GM21619 (cell line): Measurements from ENCODE around the gene ENOX1.

Source experiments
- ATAC-seq: cut with Tn5 transposase; IDR thresholded peaks from one replicate; pipeline ENCODE4 v1.9.1; 2021; ENCODE audit not compliant: unreplicated experiment

The ENOX1 gene

DNA sequence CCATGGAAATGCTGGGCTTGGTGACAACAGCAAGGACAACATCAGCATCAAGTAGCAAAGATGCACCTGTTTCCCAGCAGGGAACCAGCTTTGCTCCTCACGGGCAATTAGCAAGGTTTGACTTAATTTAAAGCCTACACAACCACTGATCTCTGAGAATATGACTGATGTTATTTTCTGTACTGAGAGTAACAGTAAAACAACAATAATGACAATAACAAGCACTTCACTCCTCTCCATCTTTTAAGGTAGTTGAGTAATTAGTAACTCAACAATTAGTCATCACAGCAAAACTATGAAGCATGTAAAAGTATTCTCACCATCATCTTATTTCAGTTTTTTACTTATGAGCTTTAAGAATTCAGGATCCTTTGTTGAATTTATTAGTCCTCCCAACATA lies 37.3 kb downstream of the ENOX1 start:
- no peak for ATAC-seq

GRCh38 chr13:43744261-43745031 lies 42.3 kb downstream of the ENOX1 start:
- no peak for ATAC-seq

DNA sequence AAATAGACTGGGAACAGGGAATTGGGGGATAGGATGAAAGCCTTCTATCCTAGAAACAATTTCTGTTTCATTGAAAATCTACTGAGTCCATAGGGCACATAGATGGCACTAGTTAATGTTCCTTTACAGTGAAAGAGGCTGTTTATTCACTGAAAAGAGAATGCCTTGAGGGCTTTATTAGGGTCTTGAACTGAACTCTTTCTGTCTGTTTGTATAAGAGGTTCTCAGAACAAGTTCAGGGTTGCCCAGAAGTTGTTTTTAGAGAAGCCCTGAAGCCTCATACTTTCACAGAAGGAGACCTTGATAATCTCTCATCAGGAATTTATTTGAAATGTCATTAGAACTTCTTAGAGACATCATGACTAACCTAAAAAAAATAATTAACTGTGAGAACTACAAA lies 43.9 kb downstream of the ENOX1 start:
- ATAC-seq = no peak

GRCh38 chr13:43737392-43737923 lies 49.3 kb downstream of the ENOX1 start:
- no peak for ATAC-seq

DNA sequence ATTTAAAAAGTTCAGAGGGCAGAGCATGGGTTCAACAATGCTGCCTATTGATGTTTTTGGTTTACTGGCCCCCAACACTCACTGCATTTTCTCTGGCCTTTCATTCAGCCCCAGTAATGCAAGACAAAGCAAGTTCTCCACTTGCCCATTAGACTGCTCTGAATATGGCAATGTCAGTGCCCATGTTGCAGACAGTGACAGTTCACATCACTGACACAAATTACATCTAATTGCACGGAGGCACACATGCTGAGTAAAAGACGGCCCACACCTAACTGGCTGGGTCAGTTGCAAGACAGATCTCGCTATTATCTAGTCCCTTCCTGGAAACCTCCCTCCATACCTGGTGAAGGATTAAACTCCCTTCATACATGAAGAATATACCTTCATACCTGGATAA lies 54.0 kb downstream of the ENOX1 start:
- ATAC-seq = no peak

DNA sequence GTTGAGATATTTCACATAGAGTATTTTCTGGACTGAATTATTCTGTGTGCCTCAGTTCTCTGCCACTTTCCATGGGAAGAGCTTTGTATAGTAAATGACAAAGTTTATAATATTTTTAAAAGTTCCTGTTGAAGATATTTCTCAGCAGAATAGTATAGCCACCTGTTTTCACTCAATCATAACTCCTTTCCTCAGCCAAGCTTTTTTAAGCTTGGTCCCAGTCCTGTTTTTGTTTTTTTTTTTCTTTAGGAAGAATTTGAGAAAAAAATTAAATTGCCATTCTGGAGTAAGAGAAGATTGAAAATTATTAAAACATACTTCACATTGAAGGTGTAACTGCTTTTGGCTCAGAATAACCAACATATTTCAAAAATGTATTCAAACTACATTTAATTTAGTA lies 55.5 kb downstream of the ENOX1 start:
- no peak for ATAC-seq

DNA sequence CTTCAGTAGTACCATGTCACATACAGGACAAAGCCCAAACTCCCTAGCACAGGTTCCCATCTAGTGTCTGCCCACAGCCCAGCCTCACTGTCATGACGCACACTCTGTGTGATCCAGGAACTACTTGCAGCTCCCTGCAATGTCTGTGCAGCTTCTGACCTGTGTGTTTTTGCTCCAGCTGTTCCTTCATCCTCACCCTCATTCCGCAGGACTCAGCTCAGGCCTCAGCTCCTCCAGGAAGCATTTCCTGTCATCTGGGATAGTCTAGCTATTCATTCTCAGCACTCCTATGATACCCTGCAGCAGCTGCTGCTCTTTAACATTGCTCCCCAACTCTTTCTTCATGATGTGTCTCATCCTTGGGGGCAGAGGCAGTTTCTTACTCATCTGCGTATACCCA lies 56.1 kb downstream of the ENOX1 start:
- no peak for ATAC-seq

DNA sequence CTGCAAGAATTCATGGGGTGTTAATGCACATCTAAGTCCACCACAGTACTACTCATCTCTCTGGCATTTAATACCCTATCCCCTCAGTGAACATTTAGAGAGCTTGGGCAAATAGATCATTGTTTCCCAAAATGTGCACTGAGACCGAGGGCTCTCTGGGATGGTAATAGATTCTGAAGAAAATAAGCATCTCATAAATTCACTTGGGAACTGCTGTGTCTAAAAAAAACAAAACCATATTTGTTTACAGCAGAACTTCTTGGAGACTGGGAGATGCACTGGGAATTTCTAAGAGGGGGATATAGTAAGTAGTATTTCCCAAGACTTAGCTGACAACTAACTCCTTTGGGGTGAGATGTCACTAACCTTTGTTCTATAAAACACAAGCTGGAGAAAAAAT lies 58.4 kb downstream of the ENOX1 start:
- ATAC-seq = no peak

DNA sequence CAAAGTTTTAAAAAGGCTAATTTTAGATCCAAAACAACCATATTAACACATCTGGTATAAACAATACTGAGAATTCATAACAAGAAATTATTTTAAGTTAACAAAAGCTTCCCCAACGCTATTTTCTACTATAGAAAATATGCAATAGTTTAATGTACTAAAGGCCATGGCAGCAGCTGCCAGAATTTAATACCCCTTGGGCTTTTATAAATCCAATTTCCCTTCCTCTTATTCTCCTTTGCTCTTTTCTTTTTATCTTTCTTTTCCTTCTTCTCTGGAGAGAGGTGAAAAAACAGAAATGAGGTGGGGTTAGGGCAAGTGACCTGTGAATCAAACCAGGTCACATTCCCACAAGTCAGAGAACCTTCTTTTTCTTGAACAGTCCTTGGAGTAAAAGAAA lies 58.9 kb downstream of the ENOX1 start:
- ATAC-seq = no peak

DNA sequence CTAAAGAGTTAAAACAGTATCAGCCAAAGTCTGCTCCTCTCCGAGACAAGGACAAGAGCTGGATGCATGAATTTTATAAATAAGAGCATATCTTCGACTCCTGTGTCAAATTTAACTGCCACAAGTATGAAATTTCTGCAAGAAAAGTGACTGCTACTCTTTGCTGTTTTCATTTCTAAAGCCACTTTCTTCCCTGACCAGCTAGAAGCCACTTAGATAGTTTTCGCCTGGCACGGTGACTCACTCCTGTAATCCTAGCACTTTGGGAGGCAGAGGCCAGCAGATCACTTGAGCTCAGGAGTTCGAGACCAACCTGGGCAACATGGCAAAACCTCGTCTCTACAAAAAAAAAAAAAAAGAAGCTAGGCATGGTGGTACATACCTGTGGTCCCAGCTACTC lies 61.3 kb downstream of the ENOX1 start:
- no peak for ATAC-seq

GRCh38 chr13:43720780-43721397 lies 65.9 kb downstream of the ENOX1 start:
- no peak for ATAC-seq

- no peak for ATAC-seq
Observed at GRCh38 chr13:43698758-43699157, 88.0 kb downstream of the ENOX1 start.

DNA sequence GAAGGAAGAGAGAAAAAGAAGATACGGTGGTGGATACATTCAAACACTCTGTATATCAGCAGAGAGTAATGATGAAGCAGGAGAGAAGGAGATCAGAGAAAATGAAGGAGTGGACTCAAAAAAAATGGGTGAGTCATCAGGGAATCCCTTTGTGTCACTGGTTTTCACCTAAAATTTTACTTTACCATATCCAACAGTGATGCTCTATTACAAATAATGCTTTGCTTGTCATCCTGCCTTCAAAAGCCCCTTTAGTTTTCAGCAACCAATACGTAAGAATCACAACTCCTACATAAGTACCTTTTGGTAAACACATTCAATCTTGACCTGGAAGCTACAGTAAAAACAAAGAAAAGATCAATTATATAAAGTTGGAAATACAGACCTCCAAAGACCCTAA lies 88.8 kb downstream of the ENOX1 start:
- no peak for ATAC-seq

GRCh38 chr13:43697323-43697722 lies 89.4 kb downstream of the ENOX1 start:
- no peak for ATAC-seq

GRCh38 chr13:43694146-43694664 lies 92.6 kb downstream of the ENOX1 start:
- no peak for ATAC-seq

DNA sequence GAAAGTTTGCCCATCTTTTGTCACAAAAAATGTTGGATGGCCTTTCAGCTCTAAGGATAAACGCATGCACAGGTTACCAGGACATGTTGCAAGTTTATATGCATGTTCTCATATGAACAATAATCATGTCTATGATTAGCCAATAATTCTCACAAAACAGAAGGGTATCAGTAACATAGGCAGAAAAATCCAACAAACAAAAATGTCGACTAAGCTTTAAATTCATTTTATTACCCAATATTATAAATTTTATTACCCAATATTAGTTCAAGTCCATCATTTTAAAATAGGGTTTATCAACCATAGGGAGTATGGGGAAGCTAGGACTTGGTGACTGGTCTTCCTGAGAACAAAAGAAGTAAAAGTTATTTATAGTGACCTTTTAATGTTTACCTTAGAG lies 93.1 kb downstream of the ENOX1 start:
- no peak for ATAC-seq

DNA sequence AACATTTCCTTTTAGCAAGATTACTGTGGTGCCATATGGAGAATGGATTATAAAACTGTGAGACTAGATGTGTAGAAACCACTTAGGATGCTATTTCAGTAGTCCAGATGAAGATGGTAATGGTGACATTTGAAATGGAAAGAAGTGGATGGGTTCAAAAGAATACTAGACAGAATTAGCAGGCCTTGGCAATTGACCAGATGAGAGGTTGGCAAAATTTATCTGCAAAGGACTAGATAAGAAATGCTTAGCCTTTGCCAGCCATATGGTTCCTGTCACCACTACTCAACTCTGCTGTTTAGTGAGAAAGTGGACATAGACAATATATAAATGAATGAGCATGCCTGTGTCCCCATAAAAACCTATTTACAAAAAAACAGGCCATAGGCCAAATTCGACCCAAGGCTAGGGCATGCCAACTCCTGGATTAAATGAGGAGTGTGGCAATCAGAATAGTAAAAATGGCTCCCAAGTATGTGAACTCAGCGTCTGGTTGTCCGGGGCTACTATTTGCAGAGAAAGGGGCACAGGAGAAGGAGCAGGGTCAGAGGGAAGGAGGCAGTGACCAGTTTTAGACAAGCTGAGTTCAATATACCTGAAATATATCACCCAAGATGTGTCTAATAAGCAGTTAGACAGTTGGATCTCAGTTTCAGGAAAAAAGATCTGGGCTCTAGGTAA lies 98.4 kb downstream of the ENOX1 start:
- no peak for ATAC-seq

- no peak for ATAC-seq
Observed at GRCh38 chr13:43687038-43687437, 99.7 kb downstream of the ENOX1 start.

DNA sequence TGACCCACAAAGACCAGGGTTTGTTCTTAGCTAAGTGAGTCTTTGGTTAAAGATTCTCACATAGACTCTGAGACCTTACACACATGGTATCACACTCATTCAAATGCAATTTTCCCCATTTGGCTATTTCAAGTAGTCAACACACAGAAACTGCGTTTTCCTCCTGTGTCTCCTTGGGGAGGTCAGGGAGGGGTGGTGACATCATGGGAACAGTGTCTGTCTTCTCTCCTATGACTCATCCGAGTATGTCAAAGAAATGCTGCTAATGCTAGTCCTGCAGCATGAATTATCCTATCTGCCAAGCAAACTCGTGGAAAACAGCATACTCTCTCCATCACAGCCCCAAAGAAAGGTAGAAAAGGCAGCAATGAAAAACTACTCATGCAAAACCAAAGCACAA lies 100.2 kb downstream of the ENOX1 start:
- no peak for ATAC-seq

GRCh38 chr13:43684963-43685725 lies 101.6 kb downstream of the ENOX1 start:
- ATAC-seq = no peak

- ATAC-seq = no peak
Observed at GRCh38 chr13:43682701-43683100, 104.1 kb downstream of the ENOX1 start.
